HG03103 (cell line): ENCODE data around the gene CCL28.
A peak's percentile ranks its signal among the peaks of the same experiment; 100 is the strongest.
"Not testable (repeated sequence)": the region's sequence is repeated elsewhere in the genome, so short reads cannot be mapped to it uniquely, and the experiment has no call there.

ENCODE experiments used
- ATAC-seq: cut with Tn5 transposase; IDR thresholded peaks from one replicate; pipeline ENCODE4 v1.9.1; 2021; ENCODE audit warnings: low read depth; ENCODE audit not compliant: unreplicated experiment

Gene CCL28

GRCh38 chr5:43411495-43411894, 696 bp downstream of the CCL28 start:
- no peak for ATAC-seq

DNA sequence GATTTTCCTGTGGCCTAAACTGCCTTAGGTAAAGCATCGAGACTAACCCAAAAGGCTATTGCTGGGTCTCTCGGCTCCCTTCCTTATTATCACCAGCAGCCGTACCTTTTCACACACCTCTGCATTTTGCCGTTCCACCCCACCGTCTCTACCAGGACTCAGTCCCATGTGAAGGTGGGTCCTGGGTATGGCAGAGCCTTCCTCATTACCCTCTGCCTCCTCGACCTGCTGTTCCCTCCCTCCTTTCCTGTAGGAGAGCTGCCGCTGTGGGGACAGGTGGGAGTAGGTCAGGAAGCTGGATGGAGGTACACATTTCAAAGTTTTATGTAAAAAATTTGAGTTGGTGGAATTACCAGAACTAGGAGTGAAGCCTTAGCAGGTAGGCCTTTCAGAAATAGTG, 1.8 kb downstream of the CCL28 start:
- ATAC-seq, result no peak

- ATAC-seq, result no peak
These were observed 2.4 kb downstream of the CCL28 start for GRCh38 chr5:43409809-43410271.

DNA sequence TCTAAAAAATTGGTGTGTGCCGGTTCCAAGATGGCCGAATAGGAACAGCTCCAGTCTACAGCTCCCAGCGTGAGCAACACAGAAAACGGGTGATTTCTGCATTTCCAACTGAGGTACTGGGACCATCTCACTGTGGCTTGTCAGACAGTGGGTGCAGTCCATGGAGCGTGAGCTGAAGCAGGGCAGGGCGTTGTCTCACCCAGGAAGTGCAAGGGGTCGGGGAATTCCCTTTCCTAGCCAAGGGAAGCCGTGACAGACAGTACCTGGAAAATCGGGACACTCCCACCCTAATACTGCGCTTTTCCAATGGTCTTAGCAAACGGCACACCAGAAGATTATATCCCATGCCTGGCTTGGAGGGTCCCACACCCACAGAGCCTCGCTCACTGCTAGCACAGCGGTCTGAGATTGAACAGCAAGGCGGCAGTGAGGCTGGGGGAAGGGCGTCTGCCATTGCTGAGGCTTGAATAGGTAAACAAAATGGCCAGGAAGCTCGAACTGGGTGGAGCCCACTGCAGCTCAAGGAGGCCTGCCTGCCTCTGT, 9.6 kb downstream of the CCL28 start:
- ATAC-seq, result not testable (repeated sequence)

GRCh38 chr5:43401827-43402226, 10.4 kb downstream of the CCL28 start:
- ATAC-seq, result no peak

DNA sequence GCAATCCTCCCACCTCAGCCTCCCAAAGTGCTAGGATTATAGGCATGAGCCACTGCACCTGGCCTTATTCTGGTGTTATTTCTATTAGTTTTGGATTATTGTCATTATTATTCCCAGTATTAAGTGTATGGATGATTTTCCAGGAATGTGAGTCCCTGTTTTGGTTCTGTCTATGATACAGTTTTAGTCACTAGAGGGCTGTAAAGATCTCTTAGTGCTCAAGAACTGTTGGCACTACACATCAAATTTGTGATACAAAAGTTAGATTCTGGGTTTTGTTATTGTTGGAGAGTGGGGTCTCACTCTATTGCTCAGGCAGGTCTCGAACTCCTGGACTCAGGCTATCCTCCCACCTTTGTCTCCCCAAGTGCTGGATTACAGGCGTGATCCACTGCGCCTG, 12.1 kb downstream of the CCL28 start:
- no peak for ATAC-seq

- peak; percentile 98 for ATAC-seq
These were observed 15.4 kb downstream of the CCL28 start for GRCh38 chr5:43396762-43397304.

DNA sequence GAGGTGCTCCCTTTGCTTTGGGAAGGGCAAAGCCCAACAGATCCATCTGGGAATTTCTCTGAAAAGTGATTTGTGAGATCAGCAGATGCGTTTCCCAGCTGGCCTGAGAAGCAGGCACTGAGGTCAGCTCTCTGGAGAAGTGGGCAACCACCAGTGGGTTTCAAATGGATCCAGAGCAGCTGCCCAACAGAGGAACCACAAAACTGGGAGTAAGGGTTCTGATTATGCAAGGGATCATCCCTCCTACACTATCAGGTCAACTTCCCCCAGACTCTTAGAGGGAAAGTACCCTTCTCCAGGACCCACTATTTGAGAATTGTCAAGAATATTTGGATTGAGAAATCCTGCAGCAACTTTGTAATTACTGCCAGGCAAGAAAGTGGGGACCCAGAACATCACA, 21.7 kb downstream of the CCL28 start:
- ATAC-seq, result no peak

DNA sequence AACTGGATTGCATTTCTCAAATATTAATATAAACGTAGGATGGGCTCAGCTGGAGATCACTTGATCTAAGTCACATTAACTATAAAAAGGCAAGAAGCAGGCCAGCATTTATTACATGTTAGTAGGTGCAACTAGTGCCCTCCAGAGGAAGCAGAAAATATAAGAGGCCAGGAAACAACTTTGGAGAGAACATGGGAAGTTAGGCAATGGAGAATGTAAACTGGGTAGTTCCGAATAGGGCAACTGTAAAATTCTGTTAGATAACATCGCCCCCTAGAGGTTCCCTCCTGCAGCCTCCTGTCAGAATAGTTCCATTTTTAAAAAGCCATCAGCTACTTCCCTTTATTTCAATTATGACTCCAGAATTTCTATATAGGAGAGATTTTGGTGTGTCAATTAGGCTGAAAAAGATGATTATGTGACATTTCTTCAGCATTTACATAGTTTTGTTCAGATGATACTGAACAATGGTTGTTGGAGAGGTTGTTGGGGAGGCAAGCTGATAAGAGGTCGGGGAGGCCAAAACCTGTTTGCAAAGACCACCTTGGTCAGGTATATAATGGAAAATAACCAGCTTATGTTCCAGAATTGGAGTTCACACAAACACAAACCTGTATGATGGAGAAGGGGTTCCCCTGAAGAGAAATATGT, 22.4 kb downstream of the CCL28 start:
- peak; percentile 53 for ATAC-seq

DNA sequence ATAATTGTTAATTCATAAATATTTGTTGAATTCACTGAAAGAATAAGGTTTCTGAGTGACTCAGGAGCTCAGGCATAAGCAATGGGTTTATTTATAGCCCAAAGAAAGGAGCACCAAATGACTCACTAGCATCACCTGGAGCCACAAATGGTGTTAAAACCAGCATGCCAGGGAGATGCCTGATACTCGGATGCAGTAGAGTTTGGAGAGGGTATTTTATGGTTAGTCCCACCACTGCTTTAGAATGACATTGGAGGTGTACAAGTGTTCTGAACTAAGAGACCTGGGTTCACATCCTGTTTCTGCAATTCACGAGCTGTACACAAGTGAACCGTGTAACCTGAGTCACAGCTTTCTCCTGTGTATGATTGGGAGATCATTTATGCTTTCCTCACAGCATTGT, 25.2 kb downstream of the CCL28 start:
- ATAC-seq, result peak; percentile 68

GRCh38 chr5:43376496-43377140, 35.6 kb downstream of the CCL28 start:
- no peak for ATAC-seq

DNA sequence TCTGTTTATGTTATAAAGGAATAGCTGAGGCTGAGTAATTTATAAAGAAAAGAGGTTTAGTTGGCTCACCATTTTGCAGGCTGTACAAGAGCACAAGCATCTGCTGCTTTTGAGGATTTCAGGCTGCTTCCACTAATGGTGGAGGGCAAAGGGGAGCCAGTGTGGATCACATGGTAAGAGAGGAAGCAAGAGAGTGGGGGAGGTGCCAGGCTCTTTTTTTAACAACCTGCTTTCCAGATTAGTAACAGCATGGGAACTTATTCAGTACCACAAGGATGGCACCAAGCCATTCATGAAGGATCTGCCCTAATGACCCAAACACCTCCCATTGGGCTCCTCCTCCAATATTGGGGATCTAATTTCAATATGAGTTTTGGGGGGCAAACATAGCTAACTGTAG, 40.4 kb downstream of the CCL28 start:
- ATAC-seq, result no peak

DNA sequence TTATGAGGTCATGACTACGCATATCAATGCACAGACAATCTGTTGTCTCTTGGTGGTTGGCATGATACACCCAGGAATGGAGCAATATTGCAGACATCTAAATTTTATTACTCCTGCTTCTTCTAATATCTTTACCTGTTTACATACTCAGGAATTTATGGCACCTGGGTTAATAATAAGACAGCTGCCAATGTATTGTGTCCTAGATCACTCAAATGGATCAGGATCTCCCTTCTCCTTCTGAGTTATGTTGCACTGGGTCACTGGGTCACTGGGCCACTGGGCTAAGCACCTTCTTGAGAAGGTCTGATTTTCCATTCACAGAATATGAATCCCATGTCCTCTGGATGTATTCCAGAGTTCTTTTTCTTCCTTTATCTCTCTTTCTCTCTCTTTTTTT, 41.8 kb downstream of the CCL28 start:
- no peak for ATAC-seq

DNA sequence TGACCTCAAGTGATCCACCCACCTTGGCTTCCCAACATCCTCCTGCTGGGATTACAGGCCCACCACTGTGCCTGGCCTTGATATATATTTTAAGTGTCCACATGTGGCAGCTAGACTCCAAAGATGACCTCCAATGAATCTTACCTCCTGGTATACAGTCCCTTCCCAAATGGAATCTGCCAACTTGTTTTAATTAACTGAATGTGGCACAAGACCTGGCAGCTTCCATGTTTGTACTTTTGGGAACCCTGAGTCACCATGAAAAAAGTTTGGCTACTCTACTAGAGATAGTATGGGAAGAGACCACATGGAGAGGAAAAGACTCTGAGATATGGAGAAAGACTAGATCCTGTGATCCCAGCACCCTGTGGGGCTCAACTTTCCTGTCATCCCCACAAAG, 42.5 kb downstream of the CCL28 start:
- ATAC-seq, result no peak

GRCh38 chr5:43367909-43368669, 44.1 kb downstream of the CCL28 start:
- no peak for ATAC-seq

GRCh38 chr5:43367453-43367852, 44.7 kb downstream of the CCL28 start:
- ATAC-seq, result no peak

DNA sequence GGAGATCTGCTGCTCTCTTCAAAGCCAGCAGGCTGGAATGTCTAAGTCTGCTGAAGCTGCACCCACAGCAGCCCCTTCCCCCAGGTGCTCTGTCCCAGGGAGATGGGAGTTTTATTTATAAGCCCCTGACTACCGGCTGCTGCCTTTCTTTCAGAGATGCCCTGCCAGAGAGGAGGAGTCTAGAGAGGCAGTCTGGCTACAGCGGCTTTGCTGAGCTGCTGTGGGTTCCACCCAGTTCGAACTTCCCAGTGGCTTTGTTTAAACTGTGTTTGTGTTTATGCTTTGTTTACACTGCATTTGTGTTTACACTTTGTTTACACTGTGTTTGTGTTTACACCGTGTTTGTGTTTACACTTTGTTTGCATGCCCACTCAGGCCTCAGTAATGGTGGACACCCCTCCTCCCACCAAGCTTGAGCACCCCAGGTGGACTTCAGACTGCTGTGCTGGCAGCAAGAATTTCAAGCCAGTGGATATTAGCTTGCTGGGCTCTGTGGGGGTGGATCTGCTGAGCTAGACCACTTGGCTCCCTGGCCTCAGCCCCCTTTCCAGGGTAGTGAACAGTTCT, 45.4 kb downstream of the CCL28 start:
- ATAC-seq, result not testable (repeated sequence)

DNA sequence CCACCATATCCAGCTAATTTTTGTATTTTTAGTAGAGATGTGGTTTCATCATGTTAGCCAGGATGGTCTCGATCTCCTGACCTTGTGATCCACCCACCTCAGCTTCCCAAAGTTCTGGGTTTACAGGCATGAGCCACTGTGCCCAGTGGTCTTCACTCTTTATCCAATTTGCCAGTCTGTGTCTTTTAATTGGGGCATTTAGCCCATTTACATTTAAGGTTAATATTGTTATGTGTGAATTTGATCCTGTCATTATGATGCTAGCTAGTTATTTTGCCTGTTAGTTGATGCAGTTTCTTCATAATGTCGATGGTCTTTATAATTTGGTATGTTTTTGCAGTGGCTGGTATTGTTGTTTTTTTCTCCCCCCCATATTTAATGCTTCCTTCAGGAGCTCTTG, 47.0 kb downstream of the CCL28 start:
- ATAC-seq, result not testable (repeated sequence)

DNA sequence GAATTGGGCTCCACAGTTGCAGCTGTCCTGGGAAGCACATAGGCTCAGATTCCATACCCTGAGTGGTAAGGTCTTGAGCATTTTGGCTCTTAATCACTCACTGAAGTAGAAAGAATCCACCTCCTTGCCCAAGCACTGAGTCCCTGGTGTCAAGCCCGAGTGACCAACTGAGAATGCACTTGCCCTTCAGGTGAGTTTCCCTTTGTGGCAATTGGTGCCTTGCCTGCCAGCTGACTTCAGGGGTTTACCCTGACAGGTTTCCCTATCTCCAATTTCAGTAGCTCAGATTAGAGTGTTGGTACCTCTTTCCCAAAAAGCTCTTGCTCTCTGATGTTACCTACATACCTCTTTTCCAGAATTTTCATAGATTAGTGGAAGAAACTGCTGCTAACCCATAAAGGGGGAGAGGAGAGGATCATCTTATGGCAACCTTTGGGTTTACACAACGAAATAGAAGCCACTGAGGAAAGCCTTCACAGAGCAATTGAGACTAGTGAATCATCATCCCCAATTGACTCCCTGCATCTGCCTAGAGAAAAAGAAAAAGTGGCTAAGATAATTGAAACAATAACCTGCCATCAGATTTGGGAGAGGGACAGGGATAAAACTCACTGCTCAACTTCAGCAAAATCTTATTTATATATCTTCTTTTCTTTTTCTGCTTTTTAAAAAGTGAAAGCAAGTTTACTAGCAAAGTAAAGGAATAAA, 48.6 kb downstream of the CCL28 start:
- no peak for ATAC-seq
